ENCODE measurements around the gene SLBP.

The SLBP gene

DNA sequence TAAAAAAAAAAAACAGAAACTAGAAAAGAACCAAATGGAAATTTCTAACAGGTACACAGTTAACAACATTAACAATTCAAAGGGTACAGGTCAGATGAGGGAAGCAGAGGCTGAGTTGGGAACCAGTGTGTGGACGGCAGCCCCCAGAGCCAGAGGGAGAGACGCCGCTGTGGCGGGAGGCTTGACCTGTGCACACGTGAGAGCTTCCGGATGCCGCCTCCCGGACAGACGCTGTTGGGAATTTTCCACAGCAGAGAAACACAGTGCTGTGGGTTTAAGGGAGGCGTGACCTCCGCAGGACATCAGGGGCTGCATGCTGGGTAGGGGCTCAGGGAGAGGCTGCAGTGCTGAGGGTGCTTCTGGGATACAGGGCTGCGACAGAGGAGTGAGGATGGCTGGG lies 31.4 kb upstream of the SLBP start:
- TF ChIP-seq EGR1 (IDR thresholded peaks at IDR 0.05) (no peak), CREB1 (IDR thresholded peaks at IDR 0.05; ENCODE audit: low read depth) (no peak), TCF12 (IDR thresholded peaks at IDR 0.05; ENCODE audit: low read depth) (no peak), YY1 (IDR thresholded peaks at IDR 0.05; ENCODE audit: low read depth) (no peak), CEBPB (IDR thresholded peaks at IDR 0.05) (no peak), NFIC (IDR thresholded peaks at IDR 0.05) (no peak), EP300 (IDR thresholded peaks at IDR 0.05; ENCODE audit: borderline replicate concordance) (no peak), RAD21 (IDR thresholded peaks at IDR 0.05; ENCODE audit: low read depth) (no peak), USF1 (IDR thresholded peaks at IDR 0.05) (no peak)

GRCh38 chr4:1741208-1741607 lies 29.1 kb upstream of the SLBP start:
- TF ChIP-seq TCF12 (IDR thresholded peaks at IDR 0.05; ENCODE audit: low read depth) (no peak), REST (IDR thresholded peaks at IDR 0.05; ENCODE audit: low read depth) (no peak), YY1 (IDR thresholded peaks at IDR 0.05; ENCODE audit: low read depth) (no peak), ZBTB7A (IDR thresholded peaks at IDR 0.05; ENCODE audit: low read depth) (no peak), USF1 (IDR thresholded peaks at IDR 0.05) (no peak), CREB1 (IDR thresholded peaks at IDR 0.05; ENCODE audit: low read depth) (no peak), EGR1 (IDR thresholded peaks at IDR 0.05) (no peak), FOXM1 (IDR thresholded peaks at IDR 0.05; ENCODE audit: borderline replicate concordance, low read depth) (no peak), TAF1 (IDR thresholded peaks at IDR 0.05; ENCODE audit: low read depth) (no peak), EP300 (IDR thresholded peaks at IDR 0.05; ENCODE audit: borderline replicate concordance) (no peak), TEAD4 (IDR thresholded peaks at IDR 0.05) (no peak), NFIC (IDR thresholded peaks at IDR 0.05) (no peak), MAX (IDR thresholded peaks at IDR 0.05) (no peak), RAD21 (IDR thresholded peaks at IDR 0.05; ENCODE audit: low read depth) (no peak), CEBPB (IDR thresholded peaks at IDR 0.05) (no peak)

- no peak for TF ChIP-seq MAX (IDR thresholded peaks at IDR 0.05)
- TF ChIP-seq YY1 (IDR thresholded peaks at IDR 0.05; ENCODE audit: low read depth): no peak
- TF ChIP-seq NFIC (IDR thresholded peaks at IDR 0.05): no peak
- no peak for TF ChIP-seq CEBPB (IDR thresholded peaks at IDR 0.05)
- TF ChIP-seq EP300 (IDR thresholded peaks at IDR 0.05; ENCODE audit: borderline replicate concordance): no peak
- no peak for TF ChIP-seq CREB1 (IDR thresholded peaks at IDR 0.05; ENCODE audit: low read depth)
- no peak for TF ChIP-seq TAF1 (IDR thresholded peaks at IDR 0.05; ENCODE audit: low read depth)
- no peak for TF ChIP-seq USF1 (IDR thresholded peaks at IDR 0.05)
- no peak for TF ChIP-seq TEAD4 (IDR thresholded peaks at IDR 0.05)
- no peak for TF ChIP-seq ZBTB7A (IDR thresholded peaks at IDR 0.05; ENCODE audit: low read depth)
- TF ChIP-seq REST (IDR thresholded peaks at IDR 0.05; ENCODE audit: low read depth): no peak
- TF ChIP-seq FOXM1 (IDR thresholded peaks at IDR 0.05; ENCODE audit: borderline replicate concordance, low read depth): no peak
Observed at GRCh38 chr4:1740021-1740545, 28.0 kb upstream of the SLBP start.

- TF ChIP-seq CEBPB (IDR thresholded peaks at IDR 0.05) (no peak), EGR1 (IDR thresholded peaks at IDR 0.05) (no peak), TEAD4 (IDR thresholded peaks at IDR 0.05) (no peak), TAF1 (IDR thresholded peaks at IDR 0.05; ENCODE audit: low read depth) (no peak), EP300 (IDR thresholded peaks at IDR 0.05; ENCODE audit: borderline replicate concordance) (no peak), YY1 (IDR thresholded peaks at IDR 0.05; ENCODE audit: low read depth) (no peak), REST (IDR thresholded peaks at IDR 0.05; ENCODE audit: low read depth) (no peak), FOXM1 (IDR thresholded peaks at IDR 0.05; ENCODE audit: borderline replicate concordance, low read depth) (no peak), TCF12 (IDR thresholded peaks at IDR 0.05; ENCODE audit: low read depth) (no peak), RAD21 (IDR thresholded peaks at IDR 0.05; ENCODE audit: low read depth) (no peak), MAX (IDR thresholded peaks at IDR 0.05) (no peak), NFIC (IDR thresholded peaks at IDR 0.05) (no peak), CREB1 (IDR thresholded peaks at IDR 0.05; ENCODE audit: low read depth) (no peak)
Observed at GRCh38 chr4:1739358-1739757, 27.2 kb upstream of the SLBP start.

Measured in Ishikawa (cell line).